HCT116 (cell line): ENCODE measurements around the gene SPRED2. TPM values are rescaled to one million over a fixed set of nuclear protein-coding genes. Genes with fewer than 3 reads are reported as not detected.

Experiments
- ATAC-seq: fragments of 200-7000 bp; cut with Tn5 transposase; 2 replicates; pipeline ENCODE4 v1.9.1; 2020; ENCODE audit warnings: mild to moderate bottlenecking, moderate library complexity
- BruUV-seq: library from RNA; stranded (reverse); fragments of 400-500 nt; replicated peaks from 2 replicates; lab custom pipeline; 2021; lab: Mats Ljungman, UMichigan
- CTCF ChIA-PET: fragments of 300-600 bp; sonication (Branson Sonifier 250); formaldehyde crosslinking; loops from one replicate; lab custom pipeline; 2021; ENCODE audit warnings: antibody characterized with exemption; lab: Charles Lee
- POLR2A ChIA-PET: fragments of 300-600, 350-600 bp; sonication (Branson Sonifier 250); formaldehyde crosslinking; loops from one replicate; lab custom pipeline; 2021; ENCODE audit warnings: antibody characterized with exemption; lab: Charles Lee
- RAD21 ChIA-PET, 2 experiments: fragments of 300-600 bp; sonication (Branson Sonifier 250); formaldehyde crosslinking; loops; one replicate each; lab custom pipeline; 2023; ENCODE audit warnings: low total read pairs in 2 of 2; ENCODE audit not compliant: uncharacterized antibody in 2 of 2, unreplicated experiment in 2 of 2, low non-redundant PET in 1 of 2; lab: Charles Lee
- DNase-seq: peaks from one replicate; pipeline ENCODE4 v3.0.0-alpha.2; 2010; ENCODE audit warnings: low read depth, low spot score
- H2AFZ ChIP-seq: fragments of 200-600 bp; shearing (Covaris generic), sonication (generic); 2 replicates; pipeline ENCODE4 v1.6.1; 2017; ENCODE audit warnings: low read depth, mixed run types, mixed read lengths, antibody characterized with exemption, low read length; ENCODE audit not compliant: poor library complexity, severe bottlenecking
- H3K27ac ChIP-seq: 2 replicates; pipeline ENCODE4 v1.5.1; 2012; ENCODE audit warnings: low read depth, low read length
- H3K27me3 ChIP-seq: fragments of 200-600 bp; sonication (generic); 2 replicates; pipeline ENCODE4 v1.6.1; 2016; ENCODE audit warnings: mixed run types, low read length, mixed read lengths; ENCODE audit not compliant: insufficient read depth
- H3K36me3 ChIP-seq, 2 experiments: fragments of 200-500 bp in 1 of 2; fragments of 200-600 bp in 1 of 2; sonication (Bioruptor generic) in 1 of 2; sonication (generic) in 1 of 2; 2 replicates each; pipeline versions ENCODE4 v1.5.1 to v1.6.1; 2014 to 2016; ENCODE audit warnings: low read length in 2 of 2, inconsistent platforms in 1 of 2, mixed read lengths in 1 of 2, mixed run types in 1 of 2; ENCODE audit not compliant: insufficient read depth in 2 of 2, control insufficient read depth in 1 of 2
- H3K4me1 ChIP-seq, 2 experiments: fragments of 200-600 bp in 1 of 2; sonication (generic) in 1 of 2; 2 replicates each; pipeline versions ENCODE4 v1.5.1 to v1.6.1; 2012 to 2017; ENCODE audit warnings: low read length in 2 of 2, inconsistent platforms in 1 of 2, mild to moderate bottlenecking in 1 of 2, mixed read lengths in 1 of 2, mixed run types in 1 of 2, moderate library complexity in 1 of 2; ENCODE audit not compliant: insufficient read depth in 2 of 2, control insufficient read depth in 1 of 2
- H3K4me2 ChIP-seq: fragments of 200-600 bp; sonication (generic); 2 replicates; pipeline ENCODE4 v1.6.1; 2017; ENCODE audit warnings: mixed run types, low read length, mixed read lengths
- H3K4me3 ChIP-seq, 2 experiments: fragments of 200-600 bp in 1 of 2; sonication (generic) in 1 of 2; replicated peaks in 1 of 2; 2 replicates each; pipeline ENCODE4 v1.5.1; 2011 to 2016; ENCODE audit warnings: low read length in 2 of 2, control low read depth in 1 of 2, low read depth in 1 of 2, mild to moderate bottlenecking in 1 of 2, mixed read lengths in 1 of 2, mixed run types in 1 of 2
- H3K79me2 ChIP-seq: fragments of 200-600 bp; sonication (generic); 2 replicates; pipeline ENCODE4 v1.6.1; 2017; ENCODE audit warnings: mild to moderate bottlenecking, mixed run types, low read length, moderate library complexity, mixed read lengths; ENCODE audit not compliant: insufficient read depth
- H3K9ac ChIP-seq: fragments of 200-600 bp; sonication (generic); 2 replicates; pipeline ENCODE4 v1.6.1; 2016; ENCODE audit warnings: low read length, mixed read lengths
- H3K9me2 ChIP-seq: fragments of 200-600 bp; sonication (generic), shearing (Covaris generic); 2 replicates; pipeline ENCODE4 v1.6.1; 2017; ENCODE audit warnings: mixed run types, mild to moderate bottlenecking, moderate library complexity; ENCODE audit not compliant: insufficient read depth
- H3K9me3 ChIP-seq, 2 experiments: fragments of 200-500 bp in 1 of 2; fragments of 200-600 bp in 1 of 2; sonication (Bioruptor generic) in 1 of 2; sonication (generic) in 1 of 2; 2 replicates each; pipeline ENCODE4 v1.6.1; 2014 to 2017; ENCODE audit warnings: low read length in 2 of 2, mixed read lengths in 2 of 2, inconsistent platforms in 1 of 2, low read depth in 1 of 2, mild to moderate bottlenecking in 1 of 2, mixed run types in 1 of 2, moderate library complexity in 1 of 2; ENCODE audit not compliant: control insufficient read depth in 1 of 2, insufficient read depth in 1 of 2
- H4K20me1 ChIP-seq: fragments of 200-600 bp; sonication (generic), shearing (Covaris generic); 2 replicates; pipeline ENCODE4 v1.6.1; 2017; ENCODE audit warnings: mixed run types, mild to moderate bottlenecking, moderate library complexity; ENCODE audit not compliant: insufficient read depth
- ATF3 ChIP-seq: IDR thresholded peaks from 2 replicates; pipeline ENCODE4 v1.6.1; 2012
- CBX3 ChIP-seq: IDR thresholded peaks from 2 replicates; pipeline ENCODE4 v1.6.1; 2012; ENCODE audit warnings: low read depth
- CEBPB ChIP-seq: IDR thresholded peaks from 2 replicates; pipeline ENCODE4 v1.6.1; 2012; ENCODE audit warnings: low read depth
- CTCF ChIP-seq, 3 experiments: fragments of 200-600 bp in 1 of 3; sonication (generic) in 1 of 3; IDR thresholded peaks in 2 of 3; conservative IDR thresholded peaks in 1 of 3; 2 replicates each; pipeline ENCODE4 v1.5.1; 2012 to 2017; ENCODE audit warnings: low read depth in 2 of 3, low read length in 2 of 3, antibody characterized with exemption in 1 of 3, borderline replicate concordance in 1 of 3, control low read depth in 1 of 3, mild to moderate bottlenecking in 1 of 3, mixed read lengths in 1 of 3, mixed run types in 1 of 3, moderate library complexity in 1 of 3; ENCODE audit not compliant: insufficient read depth in 1 of 3
- EGR1 ChIP-seq: IDR thresholded peaks from 2 replicates; pipeline ENCODE4 v1.6.1; 2012; ENCODE audit warnings: low read depth
- ELF1 ChIP-seq: IDR thresholded peaks from 2 replicates; pipeline ENCODE4 v1.6.1; 2012; ENCODE audit warnings: low read depth, borderline replicate concordance
- EZH2 ChIP-seq: fragments of 200-600 bp; sonication (generic); IDR thresholded peaks from 2 replicates; pipeline ENCODE4 v1.6.1; 2017; ENCODE audit warnings: antibody characterized with exemption, mixed run types
- EZH2phosphoT487 ChIP-seq: fragments of 200-600 bp; IDR thresholded peaks from 2 replicates; pipeline ENCODE4 v1.6.1; 2018; ENCODE audit warnings: antibody characterized with exemption, borderline replicate concordance
- FOSL1 ChIP-seq: IDR thresholded peaks from 2 replicates; pipeline ENCODE4 v1.6.1; 2012; ENCODE audit warnings: low read depth
- JUND ChIP-seq: IDR thresholded peaks from 2 replicates; pipeline ENCODE4 v1.6.1; 2012
- MAX ChIP-seq: IDR thresholded peaks from 2 replicates; pipeline ENCODE4 v1.6.1; 2012
- POLR2A ChIP-seq: IDR thresholded peaks from 2 replicates; pipeline ENCODE4 v1.7.0; 2011; ENCODE audit warnings: borderline replicate concordance; ENCODE audit not compliant: insufficient read depth, insufficient read length; ENCODE audit errors: extremely low read depth
- POLR2AphosphoS5 ChIP-seq: IDR thresholded peaks from 2 replicates; pipeline ENCODE4 v1.6.1; 2011; ENCODE audit warnings: mild to moderate bottlenecking, low read depth, low read length, moderate library complexity
- RAD21 ChIP-seq: IDR thresholded peaks from 2 replicates; pipeline ENCODE4 v1.6.1; 2012; ENCODE audit warnings: low read depth, mild to moderate bottlenecking
- REST ChIP-seq: IDR thresholded peaks from 2 replicates; pipeline ENCODE4 v1.6.1; 2012; ENCODE audit warnings: low read depth
- SIN3A ChIP-seq: IDR thresholded peaks from 2 replicates; pipeline ENCODE4 v1.6.1; 2012; ENCODE audit warnings: low read depth
- SP1 ChIP-seq: IDR thresholded peaks from 2 replicates; pipeline ENCODE4 v1.6.1; 2012; ENCODE audit warnings: low read depth
- SRF ChIP-seq: IDR thresholded peaks from 2 replicates; pipeline ENCODE4 v1.6.1; 2012; ENCODE audit warnings: low read depth
- TCF7L2 ChIP-seq: IDR thresholded peaks from 2 replicates; pipeline ENCODE4 v1.7.0; 2011; ENCODE audit warnings: borderline replicate concordance, inconsistent platforms; ENCODE audit not compliant: insufficient read depth, insufficient read length; ENCODE audit errors: extremely low read depth
- YY1 ChIP-seq: IDR thresholded peaks from 2 replicates; pipeline ENCODE4 v1.6.1; 2011; ENCODE audit warnings: low read length, low read depth, moderate library complexity, mild to moderate bottlenecking; ENCODE audit not compliant: insufficient replicate concordance; ENCODE audit errors: extremely low read depth
- ZFX ChIP-seq: fragments of 450-650 bp; IDR thresholded peaks from 2 replicates; pipeline ENCODE4 v1.6.1; 2017
- ZNF274 ChIP-seq: fragments of 200-500 bp; sonication (Bioruptor generic); IDR thresholded peaks from 2 replicates; pipeline ENCODE4 v1.6.1; 2014; ENCODE audit warnings: mild to moderate bottlenecking, low read depth, low read length, inconsistent platforms
- intact Hi-C: fragments of 100-400 bp; cut with micrococcal nuclease; formaldehyde crosslinking; loops from 2 replicates; pipeline ENCODE4 v1.10.0; 2022
- total RNA-seq: library from RNA; stranded (reverse); gene quantifications from one replicate; pipeline ENCODE4 v1.2.1, GENCODE V29; 2021; ENCODE audit not compliant: unreplicated experiment

SPRED2 gene
- total RNA-seq, 1 experiment from 2014 or later = 62.6 TPM

GRCh38 chr2:65320042-65320725 lies 112.2 kb downstream of the SPRED2 start:
- TF ChIP-seq SRF (peak; percentile 68), EZH2 (no peak), ZFX (no peak), SIN3A (peak; percentile 46; the same call in 1 of the 2 replicates), REST (no peak), YY1 (no peak), JUND (peak; percentile 74), CTCF (IDR thresholded peaks at IDR 0.05 in 2 of 3, conservative IDR thresholded peaks at IDR 0.05 in 1 of 3; ENCODE audit: borderline replicate concordance in 1 of 3, insufficient read depth in 1 of 3, low read depth in 2 of 3, low read length in 2 of 3) (peak; percentile 7 to 71 (median 65); a peak in 4 of 6 replicates), MAX (0 out of 2 replicates have a peak, but pooled peaks have one; percentile 16), ELF1 (no peak), CBX3 (peak; percentile 9; the same call in 1 of the 2 replicates), EZH2phosphoT487 (no peak), POLR2AphosphoS5 (no peak), RAD21 (peak; percentile 28; the same call in 1 of the 2 replicates), FOSL1 (peak; percentile 76), CEBPB (no peak; the same call in 1 of the 2 replicates), ZNF274 (no peak), ATF3 (no peak), POLR2A (no peak), SP1 (peak; percentile 29), TCF7L2 (no peak), EGR1 (no peak)
- Histone ChIP-seq H3K4me3 (peak overlapping the region; percentile 17 to 49), H4K20me1 (no peaks in the 10 kb centered on the region), H3K4me2 (peak overlapping the region; percentile 68), H3K9me2 (no peaks in the 10 kb centered on the region), H3K9me3 (no peaks in the 10 kb centered on the region), H3K9ac (peak overlapping the region; percentile 52), H3K36me3 (peaks cover 4 to 13% of the 10 kb centered on the region in 2 experiments; a peak in 2 of 4 replicates), H3K4me1 (peaks cover 18 to 40% of the 10 kb centered on the region in 2 experiments), H3K27ac (peak overlapping the region; percentile 56; the same call in 1 of the 2 replicates), H2AFZ (no peak overlapping the region), H3K79me2 (peaks cover 8% of the 10 kb centered on the region; the same call in 1 of the 2 replicates), H3K27me3 (no peaks in the 10 kb centered on the region)
- CTCF ChIA-PET = interaction anchor here (1.0 kb wide), 1 partner anchor 163 kb away, joined by 3 read pairs; no protein-coding TSS in a partner anchor
- DNase-seq (peak; percentile 64), ATAC-seq (peak; percentile 86)
- intact Hi-C loops = loop anchor here (2.0 to 5.0 kb wide), 2 partner anchors 47 to 113 kb away; partner anchors contain the start of gene SPRED2
- POLR2A ChIA-PET = no interaction called here
- RAD21 ChIA-PET = no interaction called here
- BruUV-seq = no TSS peak
